Spinal cord (tissue), 10 donors: ENCODE results near the gene CCDC60. TPM values are rescaled to one million over a fixed set of nuclear protein-coding genes. Genes with fewer than 3 reads are reported as not detected.

Experiments
- DNase-seq, 6 donors: peaks; one replicate each; pipeline versions ENCODE4 v3.0.0 to v3.0.0-alpha.2; 2013 to 2015; ENCODE audit warnings: low spot score in 6 of 6, low read depth in 4 of 6
- H3K27ac ChIP-seq: one replicate; pipeline ENCODE4 v1.5.1; 2013; ENCODE audit warnings: low read depth, low read length, control low read depth
- H3K27me3 ChIP-seq: one replicate; pipeline ENCODE4 v1.6.1; 2013; ENCODE audit warnings: low read length; ENCODE audit not compliant: control insufficient read depth, insufficient read depth
- H3K36me3 ChIP-seq: one replicate; pipeline ENCODE4 v1.6.1; 2013; ENCODE audit warnings: low read length; ENCODE audit not compliant: control insufficient read depth, insufficient read depth
- H3K4me1 ChIP-seq: one replicate; pipeline ENCODE4 v1.6.1; 2013; ENCODE audit warnings: low read length; ENCODE audit not compliant: control insufficient read depth, insufficient read depth
- H3K4me3 ChIP-seq: one replicate; pipeline ENCODE4 v1.5.1; 2013; ENCODE audit warnings: low read depth, low read length, control low read depth
- H3K9me3 ChIP-seq: one replicate; pipeline ENCODE4 v1.6.1; 2013; ENCODE audit warnings: low read length; ENCODE audit not compliant: control insufficient read depth, insufficient read depth
- WGBS: methylation state at CpG from one replicate; pipeline ENCODE4 v1.1.5; 2013; ENCODE audit warnings: missing lambda C conversion rate; ENCODE audit not compliant: insufficient coverage; 5-methylcytosine and 5-hydroxymethylcytosine counted together
- polyA plus RNA-seq, 2 donors: library from polyadenylated mRNA; unstranded; fragments of 120-200 nt; gene quantifications; one replicate each; pipeline ENCODE4 v1.2.1, GENCODE V29; 2013; ENCODE audit not compliant: insufficient read length in 2 of 2
- total RNA-seq, 2 donors: library from RNA; depleted of rRNA in 1 of 2; stranded (reverse); fragments of 120-200 nt in 1 of 2; fragments of >200 nt in 1 of 2; gene quantifications; one replicate each; pipeline versions ENCODE4 v1.2.3 to v1.2.4, GENCODE V29; 2013 to 2014
- donor health status: healthy.

The CCDC60 gene
- total and polyA plus RNA-seq, 4 donors = 0.50 to 3.7 (median 0.89) TPM

DNA sequence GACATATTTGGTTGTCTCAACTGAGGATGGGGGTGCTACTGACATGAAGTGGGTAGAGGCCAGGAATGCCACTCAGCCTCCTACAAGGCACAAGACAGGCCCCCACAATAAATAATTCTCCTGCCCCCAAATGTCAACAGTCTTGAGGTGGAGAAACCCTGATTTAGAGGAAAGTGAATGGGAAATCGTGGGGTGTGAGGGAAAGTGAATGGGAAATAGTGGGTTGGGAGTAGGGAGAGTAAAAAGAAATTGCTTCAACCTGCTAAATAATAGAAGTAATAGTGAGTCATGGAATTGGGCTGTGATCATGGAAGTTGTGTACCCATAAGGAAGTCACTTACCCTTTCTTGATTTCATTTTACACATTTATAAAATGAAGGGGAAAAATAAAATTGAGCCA is 242.4 kb downstream of the CCDC60 start:
- H3K36me3 ChIP-seq = no peaks in the 10 kb centered on the region
- no peak overlapping the region for H3K4me3 ChIP-seq
- H3K27ac ChIP-seq = no peak overlapping the region
- H3K9me3 ChIP-seq = no peaks in the 10 kb centered on the region
- no peaks in the 10 kb centered on the region for H3K27me3 ChIP-seq
- WGBS = no CpG with 5 or more reads among the region's 1 CpG
- no peak for DNase-seq
- H3K4me1 ChIP-seq = no peaks in the 10 kb centered on the region

DNA sequence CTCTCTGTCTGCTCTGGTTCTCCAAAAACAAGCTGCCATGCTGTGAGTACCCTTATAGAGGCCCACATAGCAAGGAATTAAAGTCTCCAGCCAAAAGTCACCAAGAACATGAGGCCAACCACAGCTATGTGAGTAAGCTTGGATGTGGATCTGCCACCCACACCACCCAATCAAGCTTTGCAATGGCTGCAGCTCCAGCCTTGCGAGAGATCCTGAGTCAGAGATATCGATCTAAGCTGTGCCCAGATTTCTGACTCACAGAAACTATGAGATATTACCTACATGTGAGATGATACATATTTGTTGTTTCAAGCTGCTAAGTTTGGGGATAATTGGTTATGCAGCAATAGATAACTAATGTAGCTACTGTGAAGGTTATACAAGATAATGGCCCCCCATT is 243.6 kb downstream of the CCDC60 start:
- no peaks in the 10 kb centered on the region for H3K9me3 ChIP-seq
- no peaks in the 10 kb centered on the region for H3K27me3 ChIP-seq
- no CpG with 5 or more reads among the region's 2 CpGs for whole genome bisulfite sequencing
- H3K36me3 ChIP-seq = no peaks in the 10 kb centered on the region
- DNase-seq = no peak
- no peak overlapping the region for H3K4me3 ChIP-seq
- no peak overlapping the region for H3K27ac ChIP-seq
- no peaks in the 10 kb centered on the region for H3K4me1 ChIP-seq

DNA sequence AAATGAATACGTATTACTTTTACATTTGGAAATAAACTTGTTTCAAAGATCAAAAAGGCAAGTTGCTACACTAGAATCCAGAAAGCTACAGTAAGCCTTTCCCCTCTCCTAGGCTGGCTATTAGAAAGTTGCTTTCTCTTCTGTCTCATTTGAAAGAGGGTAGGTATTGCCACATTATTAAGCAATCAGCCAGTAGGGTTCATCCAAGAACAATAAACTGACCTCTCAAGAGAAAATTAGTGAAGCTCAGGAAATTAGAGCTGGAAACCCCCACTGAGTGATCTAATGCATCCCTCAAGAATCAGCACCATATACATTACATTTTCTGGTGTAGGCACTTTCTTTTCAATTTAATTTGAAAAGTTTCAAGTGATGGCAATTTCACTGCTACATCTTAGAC is 254.6 kb downstream of the CCDC60 start:
- no peak overlapping the region for H3K27ac ChIP-seq
- peaks cover 16% of the 10 kb centered on the region for H3K27me3 ChIP-seq
- H3K36me3 ChIP-seq = no peaks in the 10 kb centered on the region
- WGBS = no CpG with 5 or more reads among the region's 1 CpG
- no peaks in the 10 kb centered on the region for H3K9me3 ChIP-seq
- H3K4me1 ChIP-seq = peaks cover 12% of the 10 kb centered on the region
- no peak overlapping the region for H3K4me3 ChIP-seq
- peak in 1 of 6 donors; percentile 73 for DNase-seq

DNA sequence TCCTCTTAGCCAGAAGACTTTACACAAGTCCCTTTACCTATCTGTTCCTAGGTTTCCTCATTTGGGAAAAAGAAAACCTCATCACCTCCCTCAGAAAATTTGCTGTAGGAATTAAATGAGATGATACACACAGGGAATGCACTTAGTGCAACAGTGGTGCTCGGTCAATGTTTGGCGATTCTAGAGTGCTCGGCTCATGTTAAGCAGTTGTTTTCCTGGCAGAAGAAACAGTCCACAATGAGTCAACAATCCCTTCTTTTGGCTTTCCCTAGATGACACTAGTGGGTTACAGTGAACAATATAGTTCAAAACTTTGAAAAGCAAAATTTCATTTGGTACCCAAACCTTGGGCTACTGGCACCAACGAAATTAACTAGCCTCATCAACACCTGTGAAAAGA is 255.1 kb downstream of the CCDC60 start:
- H3K4me3 ChIP-seq = no peak overlapping the region
- H3K36me3 ChIP-seq = no peaks in the 10 kb centered on the region
- H3K4me1 ChIP-seq = peaks cover 17% of the 10 kb centered on the region
- H3K27ac ChIP-seq = no peak overlapping the region
- no CpG with 5 or more reads among the region's 4 CpGs for WGBS
- H3K27me3 ChIP-seq = peaks cover 22% of the 10 kb centered on the region
- DNase-seq = no peak
- H3K9me3 ChIP-seq = no peaks in the 10 kb centered on the region

Other genes starting within 250 kb of the CCDC60 start
- 10 to 100 TPM; 14.8 to 27.3 TPM for gene HSPB8, start 155.8 kb upstream of the CCDC60 start, total RNA-seq
- gene HSPB8, start 155.8 kb upstream of the CCDC60 start, polyA plus RNA-seq = 10 to 100 TPM; 26.2 to 31.2 TPM